COLO829 (cell line): ENCODE results near the gene DES.
A peak's percentile ranks its signal among the peaks of the same experiment; 100 is the strongest.
"Not testable (repeated sequence)": the region's sequence is repeated elsewhere in the genome, so short reads cannot be mapped to it uniquely, and the experiment has no call there.

Experiments
- DNase-seq: peaks from one replicate; pipeline ENCODE4 v3.0.0; 2012; ENCODE audit warnings: low spot score

Gene DES

GRCh38 chr2:219418155-219419011 is at the start of gene DES:
DES (plus strand) TSS chr2:219418377; CDS start chr2:219418463, 86 bp downstream.
- no peak for DNase-seq

GRCh38 chr2:219368690-219369191 is 49.4 kb upstream of the DES start:
- peak; percentile 35 for DNase-seq

GRCh38 chr2:219369447-219369861 is 48.7 kb upstream of the DES start:
- DNase-seq: no peak

- DNase-seq: no peak
These were observed 39.9 kb upstream of the DES start for GRCh38 chr2:219378163-219378851.

GRCh38 chr2:219380926-219381325 is 37.3 kb upstream of the DES start:
- no peak for DNase-seq

GRCh38 chr2:219381448-219381847 is 36.7 kb upstream of the DES start:
- no peak for DNase-seq

- DNase-seq: no peak
These were observed 34.0 kb upstream of the DES start for GRCh38 chr2:219384083-219384713.

GRCh38 chr2:219384859-219385258 is 33.3 kb upstream of the DES start:
- no peak for DNase-seq

GRCh38 chr2:219385958-219386520 is 32.1 kb upstream of the DES start:
- DNase-seq: no peak

- no peak for DNase-seq
These were observed 31.5 kb upstream of the DES start for GRCh38 chr2:219386532-219387280.

- DNase-seq: peak; percentile 90
These were observed 30.7 kb upstream of the DES start, which contains the start of gene DNPEP for GRCh38 chr2:219387306-219388120. DNPEP (minus strand) TSS chr2:219387912; CDS start chr2:219387794, 118 bp downstream.

GRCh38 chr2:219388121-219388906 is 29.9 kb upstream of the DES start:
- peak; percentile 91 for DNase-seq

- no peak for DNase-seq
These were observed 29.3 kb upstream of the DES start for GRCh38 chr2:219388907-219389156.

- no peak for DNase-seq
These were observed 25.4 kb upstream of the DES start for GRCh38 chr2:219392754-219393153.

GRCh38 chr2:219395056-219395455 is 23.1 kb upstream of the DES start:
- DNase-seq: not testable (repeated sequence)

- DNase-seq: no peak
These were observed 22.6 kb upstream of the DES start for GRCh38 chr2:219395609-219396008.

GRCh38 chr2:219396863-219397457 is 21.2 kb upstream of the DES start:
- no peak for DNase-seq

GRCh38 chr2:219398721-219399363 is 19.3 kb upstream of the DES start:
- DNase-seq: no peak
